GM21515 (cell line): ENCODE measurements around the gene CDH4.

Source experiments
- ATAC-seq: cut with Tn5 transposase; IDR thresholded peaks from one replicate; pipeline ENCODE4 v1.9.1; 2021; ENCODE audit not compliant: unreplicated experiment

CDH4 gene

DNA sequence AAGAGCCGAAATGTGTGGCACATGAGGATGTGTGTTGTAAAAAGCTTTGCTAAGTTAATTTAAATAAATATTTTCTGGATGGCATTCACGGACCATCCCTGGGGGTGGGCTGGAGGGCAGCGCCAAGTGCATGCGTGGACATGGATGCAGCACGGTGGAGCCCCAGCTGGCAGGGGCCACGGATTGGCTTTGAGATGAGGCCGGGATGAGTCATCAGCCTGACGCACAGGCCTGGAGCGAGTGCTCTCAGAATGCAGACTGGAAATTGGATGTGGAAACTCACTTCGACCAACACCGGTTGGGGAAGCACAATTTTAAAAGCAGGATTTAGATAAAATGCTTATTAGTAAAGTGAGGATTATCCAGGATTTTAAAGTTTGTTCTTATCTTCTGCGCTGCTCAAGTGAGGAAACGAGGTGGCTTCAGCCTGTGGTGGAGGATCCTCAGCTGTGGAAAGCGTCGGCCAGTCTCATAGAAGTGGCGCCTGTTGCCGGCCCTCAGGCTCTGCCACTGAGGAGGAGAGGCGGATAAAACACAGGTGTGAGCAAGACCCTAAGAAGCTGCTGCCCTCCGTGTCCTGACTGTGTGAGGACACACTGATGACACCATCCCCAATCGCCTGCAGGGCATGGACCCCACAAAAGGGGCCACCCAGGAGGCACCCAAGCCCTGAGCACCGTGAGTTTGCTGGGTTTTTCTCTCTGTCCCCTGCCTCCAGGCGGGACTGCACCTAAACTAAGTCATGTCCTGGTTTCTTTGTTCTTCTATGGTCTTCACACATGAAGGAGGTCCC is 279.7 kb downstream of the CDH4 start:
- no peak for ATAC-seq

DNA sequence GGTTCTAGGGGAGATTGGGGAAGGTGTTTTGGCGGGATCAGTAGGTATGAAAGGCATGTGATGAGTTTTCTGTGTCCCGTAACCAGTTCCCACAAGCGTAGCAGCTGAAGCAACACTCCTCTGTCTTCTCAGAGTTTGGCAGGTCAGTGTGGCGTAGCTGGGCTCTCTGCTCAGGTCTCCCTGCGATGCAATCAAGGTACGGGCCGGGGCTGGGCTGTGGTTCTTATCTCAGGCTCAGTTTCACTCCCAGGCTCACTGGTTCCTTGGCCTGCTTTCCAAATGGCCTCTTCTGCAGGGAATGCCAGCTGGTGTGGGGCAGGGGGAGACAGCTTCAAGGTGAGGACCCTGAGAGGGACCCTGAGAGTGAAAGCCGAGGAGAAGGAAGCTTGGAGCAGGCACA is 280.7 kb downstream of the CDH4 start:
- ATAC-seq, result no peak

DNA sequence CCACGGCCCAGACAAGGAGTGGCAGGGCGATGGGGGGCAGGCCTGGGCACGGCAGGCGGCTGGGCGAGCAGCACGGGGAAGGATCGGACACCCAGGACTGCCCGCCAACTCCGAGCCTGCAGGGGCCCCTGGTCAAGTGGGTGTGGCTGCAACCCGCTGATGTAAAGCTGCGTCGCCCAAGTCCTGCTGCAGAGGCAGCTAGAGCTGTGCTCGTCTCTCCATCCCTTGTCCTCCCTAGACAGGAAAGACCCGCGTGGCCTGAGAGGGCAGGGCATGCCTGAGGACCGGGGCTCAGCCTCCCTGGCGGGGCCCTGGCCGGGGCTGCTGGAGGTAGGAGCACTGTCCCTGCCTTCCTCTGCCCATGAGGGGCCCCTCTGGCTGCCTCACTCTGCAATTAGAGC is 281.2 kb downstream of the CDH4 start:
- no peak for ATAC-seq

DNA sequence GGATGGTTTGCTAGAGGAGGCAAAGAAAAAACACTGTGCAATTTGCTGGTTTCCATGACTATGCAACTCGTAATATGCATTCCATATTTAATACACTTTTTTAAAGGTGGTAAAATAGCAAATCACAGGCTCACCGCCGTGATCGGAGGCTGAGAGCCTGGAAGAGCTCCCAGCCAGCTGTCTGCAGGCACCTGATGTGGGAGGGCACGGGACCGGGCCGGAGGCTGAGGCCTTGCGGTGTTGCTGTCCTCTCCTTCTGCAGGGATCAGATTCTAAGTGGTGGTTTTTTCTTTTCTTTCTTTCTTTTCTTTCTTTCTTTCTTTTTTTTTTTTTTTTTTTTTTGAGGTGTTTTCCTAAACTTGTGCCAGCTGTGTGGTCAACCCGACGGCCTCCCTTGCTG is 282.3 kb downstream of the CDH4 start:
- no peak for ATAC-seq

DNA sequence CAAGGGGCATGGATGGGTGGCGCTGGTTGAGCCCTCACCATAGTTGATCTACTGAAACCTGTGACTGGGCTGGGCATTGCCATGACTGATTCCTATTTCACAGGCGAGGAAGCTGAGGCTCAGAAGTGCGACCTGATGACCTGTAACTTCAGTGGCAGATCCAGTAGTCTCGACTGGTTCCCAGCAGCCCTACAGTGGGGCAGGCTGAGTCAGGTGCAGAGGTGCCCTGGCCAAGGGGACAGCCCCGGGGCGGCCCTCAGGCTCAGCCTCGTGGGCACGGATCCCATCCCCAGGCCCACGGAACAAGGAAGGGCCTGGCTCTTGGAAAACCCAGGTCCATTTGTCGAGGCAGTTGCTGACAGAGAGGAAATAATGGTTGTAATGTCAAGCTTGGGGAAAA is 283.0 kb downstream of the CDH4 start:
- ATAC-seq, result no peak

DNA sequence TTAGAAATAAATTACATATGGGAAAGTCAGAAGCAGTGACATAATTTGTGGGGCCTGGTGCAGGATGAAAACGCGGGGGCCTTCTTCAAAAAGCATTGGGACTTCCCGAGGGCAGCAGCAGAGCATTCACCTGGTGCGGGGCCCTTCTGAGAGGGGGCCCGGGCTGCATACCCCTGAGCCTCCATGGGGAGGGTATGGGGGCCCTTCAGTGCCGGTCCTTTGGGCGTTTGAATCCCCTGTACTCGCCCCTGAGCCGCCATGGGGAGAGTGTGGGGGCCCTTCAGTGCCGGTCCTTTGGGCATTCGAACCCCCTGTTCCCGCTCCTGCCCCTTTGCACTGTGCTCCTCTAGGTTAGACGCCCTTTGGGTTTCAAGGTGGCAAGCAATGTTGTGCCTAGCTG is 283.5 kb downstream of the CDH4 start:
- ATAC-seq, result no peak

DNA sequence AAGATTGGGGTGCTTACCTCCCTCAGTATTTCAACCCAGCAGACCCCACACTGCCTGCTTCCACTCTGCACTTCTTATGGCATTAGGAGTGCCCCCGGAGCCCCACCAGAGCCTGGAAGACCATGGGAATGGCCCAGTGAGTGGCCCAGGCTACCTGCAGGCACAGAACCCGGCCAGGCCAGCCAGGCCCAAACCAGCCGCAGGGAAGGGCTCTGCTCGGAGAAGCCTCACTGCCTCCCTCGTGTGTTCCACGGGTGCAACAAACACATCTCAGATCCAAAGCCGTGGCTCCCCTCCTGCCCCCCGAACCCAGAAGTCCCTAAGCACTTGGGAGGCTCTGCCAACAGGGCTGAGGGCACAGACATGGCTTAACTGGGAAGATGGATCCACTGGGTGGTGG is 283.9 kb downstream of the CDH4 start:
- no peak for ATAC-seq

DNA sequence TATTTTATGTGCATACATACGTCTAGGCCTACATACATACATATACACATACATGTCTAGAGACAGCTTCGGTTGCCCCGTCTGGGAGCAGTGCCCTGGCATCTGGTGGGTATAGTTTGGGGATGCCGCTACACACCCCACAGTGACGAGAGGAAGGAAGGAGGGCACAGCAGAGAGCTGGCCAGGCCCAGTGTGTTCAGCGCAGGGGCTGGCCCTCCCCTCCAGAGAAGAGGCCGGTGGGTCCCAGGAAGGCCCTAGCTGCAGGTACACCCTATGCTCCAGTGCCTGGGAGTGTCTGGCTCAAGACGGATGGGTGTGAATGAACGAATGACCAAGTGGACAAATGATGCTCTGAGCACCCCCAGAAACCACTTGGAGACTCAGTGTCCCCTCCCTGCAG is 284.6 kb downstream of the CDH4 start:
- no peak for ATAC-seq

DNA sequence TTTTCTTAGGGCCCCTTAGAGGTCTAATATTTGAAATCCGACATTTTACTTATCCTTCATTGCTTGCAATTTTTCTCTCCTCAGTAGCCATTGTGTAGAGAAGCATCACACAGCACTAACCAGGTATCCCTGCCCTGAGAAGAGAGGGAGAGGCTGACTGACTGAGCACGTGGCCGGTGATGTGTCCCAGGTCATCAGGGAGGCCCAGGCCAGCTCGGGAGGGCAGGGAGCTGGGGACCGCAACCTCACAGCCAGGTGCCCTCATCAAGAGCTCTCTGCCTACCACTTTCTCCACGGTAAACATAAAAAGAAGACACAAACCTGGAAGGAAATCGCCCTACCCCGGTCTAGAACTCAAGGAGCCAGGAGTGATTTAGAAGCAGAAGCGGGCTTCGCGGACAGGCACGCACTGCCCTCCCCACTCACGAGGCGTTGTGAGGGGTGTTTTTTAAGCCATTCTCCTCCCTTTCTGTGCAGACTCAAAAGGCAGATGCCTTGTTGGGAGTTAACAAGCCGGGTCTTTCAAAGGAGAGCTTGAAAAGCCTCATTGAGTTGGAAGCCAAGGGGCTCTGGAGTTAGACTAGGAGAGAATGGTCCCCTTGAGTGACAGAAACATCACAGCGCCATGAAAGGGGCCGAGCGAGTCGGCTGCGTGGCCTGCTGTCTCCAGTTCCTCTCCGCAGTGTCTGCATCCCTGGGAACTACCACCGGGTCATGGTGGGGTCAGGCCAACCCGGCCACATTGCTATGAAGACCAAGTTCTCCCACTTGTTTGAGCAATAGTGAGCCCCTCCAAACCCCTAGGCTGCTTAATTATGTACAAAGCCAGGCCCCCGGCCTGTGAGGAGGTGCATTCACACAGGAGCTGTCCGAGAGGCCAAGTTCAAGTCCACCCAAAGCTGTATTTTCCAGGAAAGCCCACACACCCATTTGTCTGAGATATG is 285.4 kb downstream of the CDH4 start:
- ATAC-seq, result no peak

DNA sequence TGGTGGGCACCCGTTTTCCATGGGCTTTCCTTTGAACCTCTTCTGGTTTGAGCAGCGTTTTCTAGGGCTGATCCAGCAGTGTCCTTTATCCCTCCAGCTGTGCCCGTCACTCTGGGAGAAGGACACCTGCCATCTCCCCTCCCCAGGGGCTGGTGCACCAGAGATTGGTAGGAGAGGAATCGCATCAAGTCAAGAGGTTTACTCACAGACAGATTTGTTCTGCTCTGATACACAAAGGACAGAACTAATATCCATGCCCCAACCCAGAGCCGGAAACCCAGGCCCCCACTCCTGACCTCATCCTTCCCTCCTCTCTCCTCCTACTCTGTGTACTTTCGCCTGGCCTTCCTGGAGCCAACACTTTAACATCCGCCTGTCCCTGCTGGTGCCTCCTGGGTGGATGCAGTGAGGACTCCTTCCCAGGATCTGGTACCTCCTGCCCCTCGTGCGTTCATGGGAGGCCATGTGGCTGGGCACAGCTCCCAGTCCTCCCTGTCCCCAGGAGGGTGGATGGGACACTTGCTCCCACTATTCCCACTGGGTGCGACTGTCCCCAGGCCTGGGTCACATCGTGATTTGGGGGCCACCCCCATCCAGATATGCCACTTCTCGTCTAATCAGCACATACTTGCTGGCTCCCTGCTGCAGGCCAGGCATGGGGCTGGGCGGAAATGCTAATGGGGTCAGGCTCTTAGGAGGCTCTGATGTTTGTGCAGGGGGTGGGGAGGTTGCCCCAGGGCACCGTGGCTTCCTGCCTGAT is 286.3 kb downstream of the CDH4 start:
- ATAC-seq, result no peak

DNA sequence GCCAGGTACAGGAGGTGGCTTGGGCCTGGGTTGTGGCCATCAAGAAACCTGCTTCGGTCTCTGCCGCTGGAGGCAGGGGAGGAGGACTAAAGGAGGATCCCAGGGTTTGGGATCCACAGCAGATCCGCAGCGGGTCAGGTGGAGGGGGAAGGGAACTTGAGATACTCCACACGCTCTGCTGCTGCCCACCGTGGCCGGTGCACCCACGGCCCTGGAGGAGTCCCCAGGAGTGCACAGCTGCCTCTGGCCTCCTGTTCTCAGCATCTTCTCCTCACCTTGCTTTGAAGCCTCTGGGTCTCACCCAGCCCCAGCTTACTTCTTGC is 286.8 kb downstream of the CDH4 start:
- no peak for ATAC-seq

DNA sequence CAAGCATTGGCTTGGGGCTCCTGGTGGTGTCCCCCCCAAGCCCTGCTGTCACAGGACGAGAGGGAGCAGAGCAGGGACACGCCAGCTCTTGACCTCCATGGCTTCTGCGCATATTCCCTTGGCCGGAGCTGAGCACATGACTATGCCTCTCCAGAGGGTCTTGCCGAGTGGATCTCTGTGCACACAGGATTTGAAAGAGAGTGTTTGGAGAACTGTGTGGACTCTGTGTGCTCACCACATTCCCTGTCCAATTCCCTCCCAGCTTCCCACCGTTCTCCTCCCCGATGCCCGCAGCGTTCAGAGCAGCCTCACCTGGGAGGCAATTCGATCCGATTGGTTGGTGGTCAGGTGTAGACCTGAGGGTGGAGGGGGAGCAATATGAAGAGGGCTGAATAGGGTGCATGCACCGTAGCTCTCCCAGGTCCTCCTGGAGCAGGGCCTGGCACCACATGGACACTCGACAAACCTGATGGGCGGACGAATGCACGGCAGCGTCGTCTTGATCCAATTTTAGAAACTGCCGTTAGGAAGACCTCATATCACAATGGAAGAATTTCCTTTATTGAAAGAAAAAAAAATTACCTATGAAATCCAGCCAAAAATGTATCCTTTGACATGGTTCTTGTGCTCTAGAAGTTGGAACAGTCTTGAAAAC is 287.8 kb downstream of the CDH4 start:
- ATAC-seq, result no peak

DNA sequence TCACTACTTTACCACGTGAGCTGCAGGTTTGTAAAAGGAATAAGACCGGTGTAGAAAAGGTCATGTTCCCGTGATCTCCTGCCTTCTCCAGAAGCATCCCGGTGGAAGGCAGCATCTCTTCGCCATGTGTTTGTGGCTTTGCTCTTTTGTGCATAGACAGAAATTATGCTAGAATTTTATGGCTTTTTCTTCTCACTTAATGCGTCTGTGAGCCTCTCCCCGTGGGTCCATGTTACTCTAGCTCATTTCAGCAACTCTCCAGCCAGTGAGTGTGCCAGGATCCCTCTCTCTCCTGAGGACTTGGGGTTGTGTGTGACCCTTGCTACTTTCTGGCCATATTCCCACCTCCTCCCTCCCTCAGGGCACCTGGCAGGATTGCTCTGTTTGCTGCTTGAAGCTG is 289.5 kb downstream of the CDH4 start:
- no peak for ATAC-seq

DNA sequence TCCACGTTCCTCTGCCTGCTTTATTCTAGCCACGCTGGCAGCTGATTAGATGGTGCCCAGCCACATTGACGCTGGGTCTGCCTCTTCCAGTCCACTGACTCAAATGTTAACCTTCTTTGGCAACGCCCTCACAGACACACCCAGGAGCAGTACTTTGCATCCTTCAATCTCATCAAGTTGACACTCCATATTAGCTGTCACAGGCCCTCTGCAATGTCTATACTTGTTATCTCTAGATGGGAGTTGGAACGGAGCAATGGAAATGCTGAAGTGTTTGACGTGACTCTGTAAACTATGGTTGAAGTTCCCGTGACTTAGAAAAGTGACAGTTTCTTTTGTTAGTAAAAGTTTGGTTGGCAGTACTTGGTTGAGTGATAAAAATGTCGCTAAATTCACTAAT is 291.0 kb downstream of the CDH4 start:
- ATAC-seq, result no peak

DNA sequence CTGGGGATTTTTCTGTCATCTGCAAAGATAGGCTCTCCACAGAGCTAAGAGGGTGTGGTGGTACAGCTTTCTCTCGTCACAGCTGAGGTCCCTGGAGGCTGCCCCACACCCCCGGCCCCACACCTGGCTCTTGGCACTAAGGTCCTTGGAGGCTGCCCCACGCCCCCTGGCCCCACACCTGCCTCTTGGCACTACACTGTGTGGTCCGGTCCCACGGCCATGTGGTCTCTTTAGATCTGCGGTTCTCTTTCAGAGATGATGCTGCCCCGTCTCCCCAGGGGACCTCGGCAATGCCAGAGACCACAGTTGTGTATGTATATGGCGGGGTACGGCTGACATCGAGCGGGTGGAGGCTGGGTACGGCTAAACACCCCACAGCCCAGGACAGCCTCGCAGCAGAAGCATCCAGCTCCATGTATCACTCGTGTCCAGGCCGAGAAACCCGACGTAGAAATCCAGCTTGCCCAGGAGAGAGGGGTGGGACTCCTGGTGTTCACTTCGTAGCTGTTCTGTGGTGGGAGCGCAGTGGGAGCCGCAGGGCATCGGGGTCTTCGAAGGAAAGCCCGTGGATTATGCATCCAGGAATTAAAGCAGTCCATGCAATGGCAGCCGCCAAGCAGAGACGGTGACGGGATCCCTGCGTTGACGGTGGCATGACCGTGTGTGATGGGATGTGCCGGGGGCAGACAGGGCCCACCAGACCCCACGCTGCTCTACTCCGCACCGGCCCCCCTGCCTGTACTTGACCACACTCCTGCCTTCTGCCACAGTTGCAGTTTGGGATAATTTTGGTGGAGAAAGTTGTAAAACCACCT is 292.1 kb downstream of the CDH4 start:
- no peak for ATAC-seq

DNA sequence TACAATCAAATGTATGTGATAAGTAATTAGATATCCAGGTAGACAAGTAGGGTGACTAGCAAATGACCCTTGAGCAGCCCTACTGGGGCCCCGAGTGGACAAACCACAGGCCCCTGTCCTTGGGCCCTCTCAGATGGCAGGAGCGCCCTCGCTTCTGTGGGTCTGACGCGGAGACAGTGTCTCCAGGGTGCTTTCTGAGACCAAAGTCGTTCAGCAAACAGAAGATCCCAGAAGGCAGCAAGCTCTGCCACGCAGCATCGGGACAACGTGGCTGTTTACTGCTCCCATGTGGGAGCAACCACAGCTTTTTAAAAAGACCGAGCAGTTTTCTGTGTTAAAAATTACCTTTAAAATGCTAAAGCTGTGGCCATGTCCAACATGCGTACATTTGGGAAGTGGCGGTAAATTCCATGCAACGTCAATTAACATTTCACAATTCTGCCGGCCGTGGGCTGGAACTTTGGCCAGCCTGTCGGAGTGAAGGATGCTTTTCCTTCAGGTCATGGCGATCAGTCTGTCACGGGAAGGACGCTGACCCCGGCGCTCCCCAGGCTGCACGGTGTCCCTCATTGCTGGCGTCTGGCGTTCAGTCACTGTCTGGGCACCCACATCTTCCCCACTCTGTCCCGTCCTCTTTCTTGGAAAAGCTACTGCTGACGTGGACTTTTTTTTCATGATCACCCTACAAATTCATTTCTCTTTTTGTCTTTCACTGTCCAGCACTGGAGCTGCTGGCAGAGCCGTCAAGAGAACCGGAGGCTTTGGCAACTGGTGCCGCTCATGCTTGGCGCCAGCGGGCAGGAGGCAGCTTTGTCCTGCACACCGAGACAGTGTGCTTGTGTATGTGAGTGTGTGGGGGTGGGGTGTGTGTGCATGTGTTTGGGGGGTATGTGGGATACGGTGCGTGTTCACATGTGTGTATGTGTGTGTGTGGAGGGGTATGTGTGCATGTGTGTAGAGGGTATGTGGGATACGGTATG is 293.1 kb downstream of the CDH4 start:
- no peak for ATAC-seq

DNA sequence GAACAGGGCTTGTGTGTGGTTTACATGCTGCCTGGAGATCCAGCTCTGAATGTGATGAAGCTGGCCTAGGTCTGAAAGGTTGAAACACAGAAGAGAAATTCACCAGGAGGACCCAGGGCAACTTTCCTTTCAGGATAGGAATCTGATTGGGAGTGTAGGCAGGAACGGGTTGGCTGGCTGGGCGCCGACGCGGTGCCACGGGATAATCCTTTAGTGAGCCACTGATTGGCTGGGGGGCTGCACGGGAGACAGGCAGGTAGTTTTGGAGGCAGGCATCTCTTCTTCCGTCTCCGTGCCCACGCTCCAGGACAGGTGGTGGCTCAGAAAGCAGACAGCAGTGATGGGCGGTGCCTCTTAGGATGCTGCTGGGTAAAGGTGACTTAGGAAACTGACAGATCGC is 294.6 kb downstream of the CDH4 start:
- no peak for ATAC-seq

DNA sequence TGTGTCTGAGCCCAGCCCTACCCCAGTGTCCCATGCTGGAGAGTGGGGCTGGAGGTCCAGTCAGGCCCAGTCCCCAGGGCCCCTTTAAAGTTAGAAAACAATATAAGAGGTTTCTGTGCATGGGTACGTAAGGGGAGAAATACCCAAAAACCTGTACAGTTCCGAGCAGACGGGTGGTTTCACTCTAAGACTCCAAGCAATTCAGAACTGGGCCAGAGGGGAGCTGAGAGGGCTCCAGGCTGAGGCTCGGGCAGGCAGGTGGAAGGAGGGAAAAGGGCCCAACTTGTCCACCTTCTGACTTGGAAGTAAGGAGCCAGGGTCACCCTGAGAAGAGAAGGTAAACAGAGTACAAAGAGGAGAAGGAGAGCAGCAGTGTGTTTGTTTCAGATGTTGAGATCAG is 296.0 kb downstream of the CDH4 start:
- no peak for ATAC-seq

DNA sequence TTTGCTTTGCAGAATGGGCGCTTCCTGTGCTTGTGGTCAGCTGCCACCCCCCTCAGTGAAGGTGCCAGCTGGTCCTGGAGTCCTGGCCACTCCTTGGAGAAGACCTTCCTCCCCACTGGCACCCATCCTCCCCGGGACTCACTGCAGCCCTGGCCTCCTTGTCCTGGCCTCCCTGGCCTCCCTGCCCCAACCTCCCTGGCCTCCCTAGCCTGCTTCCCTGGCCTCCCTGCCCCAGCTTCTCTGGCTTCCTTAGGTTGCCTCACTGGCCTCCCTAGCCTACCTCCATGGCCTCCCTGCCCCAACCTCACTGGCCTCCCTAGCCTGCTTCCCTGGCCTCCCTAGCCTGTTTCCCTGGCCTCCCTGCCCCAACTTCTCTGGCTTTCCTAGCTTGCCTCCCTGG is 297.8 kb downstream of the CDH4 start:
- ATAC-seq, result no peak
